GM12874 (cell line): ENCODE results near the gene LCMT1.

Experiments used
- CTCF ChIP-seq: IDR thresholded peaks from 2 replicates; pipeline ENCODE4 v1.5.1; 2011; ENCODE audit warnings: low read depth, mild to moderate bottlenecking, control low read depth, low read length, moderate library complexity; ENCODE audit not compliant: insufficient read depth

LCMT1 gene

GRCh38 chr16:25114121-25114520 is 2.6 kb downstream of the LCMT1 start:
- TF ChIP-seq CTCF, result no peak

- no peak for TF ChIP-seq CTCF
Observed at GRCh38 chr16:25118851-25119578, 7.5 kb downstream of the LCMT1 start.

- TF ChIP-seq CTCF, result no peak
Observed at GRCh38 chr16:25121824-25122600, 10.5 kb downstream of the LCMT1 start.

- TF ChIP-seq CTCF, result no peak
Observed at GRCh38 chr16:25124503-25124902, 13.0 kb downstream of the LCMT1 start.

- TF ChIP-seq CTCF, result peak; percentile 49; the same call in 1 of the 2 replicates
Observed at GRCh38 chr16:25126820-25127232, 15.3 kb downstream of the LCMT1 start.

- no peak for TF ChIP-seq CTCF
Observed at GRCh38 chr16:25134166-25134700, 22.7 kb downstream of the LCMT1 start.

GRCh38 chr16:25135254-25135878 is 23.8 kb downstream of the LCMT1 start:
- no peak for TF ChIP-seq CTCF
